Activated CD4-positive, alpha-beta T cell treated with anti-CD3 and anti-CD28 coated beads, Interleukin-2, Interleukin-6, amounts not matched to agents 100 ng/mL and 50 ng/mL, durations not matched to agents 16 hours and 8 hours (primary cell): ENCODE data around the gene PTPRG.

Experiments used
- DNase-seq: peaks from one replicate; pipeline ENCODE4 v3.0.0-alpha.2; 2020

The PTPRG gene

GRCh38 chr3:61563313-61564271 lies 2.2 kb downstream of the PTPRG start:
- no peak for DNase-seq

GRCh38 chr3:61564395-61565059 lies 3.2 kb downstream of the PTPRG start:
- DNase-seq = peak; percentile 32

DNA sequence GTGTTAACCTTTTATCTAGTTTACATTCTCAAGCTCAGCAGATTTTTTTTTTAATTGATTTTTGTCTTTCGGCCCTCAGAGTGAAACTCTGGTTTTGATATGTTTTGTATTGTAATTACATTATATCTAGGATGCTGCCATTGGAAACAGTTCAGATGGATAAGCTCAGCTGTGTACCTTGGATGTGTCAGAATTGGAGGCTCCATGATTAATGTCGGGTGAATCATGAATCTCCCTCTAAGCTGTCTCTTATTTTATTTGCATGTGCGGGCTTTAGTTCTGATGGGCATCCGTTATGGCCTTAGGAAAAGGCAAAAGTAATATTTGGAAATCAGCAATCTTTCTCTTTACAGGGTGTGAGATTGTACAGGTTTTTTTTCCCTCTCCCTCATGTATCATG lies 4.2 kb downstream of the PTPRG start:
- no peak for DNase-seq

DNA sequence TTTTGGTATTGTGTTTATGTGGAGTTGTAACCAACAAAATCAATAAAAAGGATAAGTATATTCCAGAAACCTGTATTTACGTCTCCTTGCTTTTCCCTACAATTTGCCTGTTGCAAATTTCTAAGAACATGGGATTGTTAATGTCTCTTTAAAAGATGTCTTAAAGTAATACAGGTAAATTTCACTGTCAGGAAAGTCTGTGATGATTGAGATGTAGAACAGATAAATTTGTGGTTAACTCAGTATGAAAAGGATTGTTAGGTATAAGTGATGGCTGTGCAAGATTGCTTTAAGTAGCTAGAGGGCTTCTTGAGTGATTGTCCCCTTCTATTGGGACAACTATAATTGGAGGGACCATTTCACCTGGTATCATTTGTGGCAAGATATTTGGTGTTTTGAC lies 6.8 kb downstream of the PTPRG start:
- no peak for DNase-seq

DNA sequence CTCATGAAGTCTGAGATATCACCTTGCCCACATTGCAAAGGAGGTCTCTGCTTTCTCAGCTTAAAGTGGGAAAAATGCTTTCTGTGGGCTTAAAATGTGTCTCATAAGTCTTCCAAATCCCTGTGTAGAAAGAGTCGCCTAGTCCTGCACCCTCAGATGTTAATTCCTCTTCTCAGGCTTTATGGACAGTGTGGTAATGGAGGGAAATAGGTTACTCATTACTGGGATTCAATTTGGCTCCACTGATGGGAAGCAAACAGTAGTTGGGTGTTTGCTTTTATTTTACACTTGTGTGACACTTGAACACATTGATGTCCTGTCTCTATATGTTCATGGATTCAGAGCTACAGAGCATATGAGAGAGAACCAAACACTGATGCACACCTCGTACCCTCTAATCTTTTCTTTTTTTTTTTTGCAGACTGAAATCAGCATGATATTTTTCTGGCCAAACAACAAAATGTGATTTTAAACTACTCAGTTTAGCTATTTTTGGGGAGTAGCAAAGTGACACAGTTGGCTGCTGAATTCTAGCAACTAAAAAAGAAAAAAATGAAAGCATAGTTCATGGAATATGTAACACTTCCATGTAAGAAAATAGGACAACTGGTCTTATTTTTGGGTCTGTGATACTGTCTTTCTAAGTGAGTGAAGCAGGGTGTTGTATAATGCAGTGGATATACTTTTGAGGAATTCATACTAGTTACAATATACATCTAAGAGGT lies 8.6 kb downstream of the PTPRG start:
- no peak for DNase-seq

GRCh38 chr3:61570813-61571212 lies 9.4 kb downstream of the PTPRG start:
- no peak for DNase-seq

DNA sequence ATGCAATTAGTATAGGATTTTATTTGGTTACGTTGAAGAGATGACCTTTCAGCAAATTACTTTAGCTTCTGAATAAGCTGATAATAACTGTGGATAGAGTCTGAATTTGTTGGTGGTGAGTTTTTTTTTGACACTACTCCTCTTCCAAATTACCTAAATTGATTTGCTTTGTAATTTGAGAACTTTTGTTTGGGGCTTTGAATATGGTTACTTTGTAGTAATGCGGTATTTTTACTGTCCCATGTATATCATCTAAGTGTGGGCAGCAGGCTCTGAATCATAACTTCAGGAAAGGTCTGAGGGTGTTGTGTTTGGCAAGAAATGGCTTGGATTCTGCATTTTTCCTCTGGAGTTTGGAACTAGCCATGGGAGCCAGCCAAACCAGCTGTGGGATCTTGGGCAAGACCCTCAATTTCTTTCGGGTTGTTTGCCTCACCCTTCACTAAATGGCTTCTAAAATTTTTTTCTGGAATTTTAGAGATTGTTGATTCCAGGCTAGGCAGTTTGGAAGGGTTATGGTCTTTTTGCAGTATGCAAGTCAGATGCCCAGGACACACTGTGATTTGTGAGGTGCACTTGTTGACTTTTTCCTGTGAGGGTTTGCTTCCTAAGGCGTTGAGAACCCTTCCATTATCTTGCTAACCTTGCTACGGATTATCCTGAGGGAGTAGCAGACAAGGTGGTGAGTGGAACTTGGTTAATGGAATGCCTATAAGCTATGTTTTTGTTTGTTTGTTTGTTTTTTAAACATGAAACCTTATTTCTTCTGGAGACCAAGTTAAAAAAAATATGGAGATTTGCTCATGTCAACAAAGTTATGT lies 10.4 kb downstream of the PTPRG start:
- DNase-seq = no peak

DNA sequence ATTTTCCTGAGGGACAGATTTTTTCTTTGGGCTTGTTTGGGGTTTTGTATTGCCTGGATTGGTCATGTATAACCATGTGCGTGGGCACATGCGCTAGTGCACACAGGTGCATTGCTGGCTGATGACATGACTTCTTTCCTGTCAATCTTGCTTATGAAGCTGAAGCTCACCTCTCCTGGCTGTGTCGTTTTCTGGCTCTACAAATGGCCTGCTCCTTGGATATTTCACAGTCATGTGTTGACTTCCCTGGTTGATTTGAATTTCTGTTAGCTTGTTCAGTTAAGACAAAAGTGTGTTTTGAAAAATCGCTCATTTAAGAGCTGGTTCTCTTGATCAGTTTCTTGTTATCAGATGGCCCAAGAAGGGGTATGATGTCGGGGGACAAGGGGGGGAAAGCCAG lies 11.5 kb downstream of the PTPRG start:
- DNase-seq = no peak

DNA sequence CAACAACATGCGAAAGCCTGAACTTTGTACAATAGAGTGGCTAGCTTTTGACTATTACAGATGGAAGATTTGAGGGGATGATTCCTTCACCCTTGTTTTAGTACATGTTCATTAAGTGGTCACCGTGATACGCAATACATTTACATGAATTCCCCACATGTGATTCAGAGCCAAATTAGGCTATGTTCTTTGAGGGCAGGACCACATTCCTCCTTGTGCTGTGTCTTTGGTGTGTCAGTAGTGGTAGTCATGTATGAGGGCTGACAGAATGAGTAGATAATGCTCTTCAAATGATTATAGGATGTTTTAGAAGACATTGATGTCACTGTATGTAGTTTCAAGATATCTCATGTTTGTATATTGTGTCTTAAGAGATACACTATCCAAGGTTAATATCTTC lies 12.1 kb downstream of the PTPRG start:
- no peak for DNase-seq

DNA sequence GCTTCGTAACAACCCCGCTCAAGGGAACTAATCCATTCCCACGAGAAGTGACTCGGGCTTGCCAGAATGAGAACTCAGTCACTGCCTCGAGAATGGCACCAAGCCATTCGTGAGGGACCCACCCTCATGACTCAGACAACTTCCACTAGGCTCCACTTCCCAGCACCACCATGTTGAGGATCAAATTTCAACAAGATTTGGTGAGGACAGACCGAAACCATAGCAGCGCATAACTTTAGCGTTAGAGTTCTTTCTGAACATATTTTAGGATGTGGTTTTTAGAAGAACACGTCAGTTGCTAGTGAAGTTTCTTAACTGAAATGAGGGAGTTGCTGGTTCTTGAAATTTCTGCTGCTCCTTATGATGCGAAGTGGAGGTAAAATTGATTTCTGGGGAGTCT lies 13.5 kb downstream of the PTPRG start:
- DNase-seq = no peak

DNA sequence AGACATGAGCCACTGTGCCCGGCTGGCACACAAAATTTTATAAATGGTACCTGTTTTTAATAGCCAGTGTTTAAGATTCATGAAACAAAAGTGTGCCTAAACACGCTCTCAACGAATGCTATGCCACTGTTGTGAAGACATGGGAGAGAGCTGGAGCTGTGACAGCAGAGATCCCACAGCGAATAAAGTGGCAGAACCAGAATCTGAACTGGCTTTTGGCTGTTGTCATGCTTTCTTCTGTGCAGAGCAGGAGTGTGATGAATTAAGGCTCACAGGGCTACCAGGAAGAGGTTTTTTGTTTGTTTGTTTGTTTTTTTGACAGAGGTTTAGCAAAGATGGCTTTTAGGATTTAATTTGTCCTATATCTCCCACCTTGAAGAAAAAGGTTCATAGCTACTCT lies 14.5 kb downstream of the PTPRG start:
- no peak for DNase-seq

GRCh38 chr3:61577760-61578159 lies 16.4 kb downstream of the PTPRG start:
- no peak for DNase-seq

- no peak for DNase-seq
Observed at GRCh38 chr3:61578667-61579367, 17.4 kb downstream of the PTPRG start.

- no peak for DNase-seq
Observed at GRCh38 chr3:61579685-61580084, 18.3 kb downstream of the PTPRG start.

- DNase-seq = no peak
Observed at GRCh38 chr3:61580982-61581643, 19.7 kb downstream of the PTPRG start.

- DNase-seq = no peak
Observed at GRCh38 chr3:61582287-61582686, 20.9 kb downstream of the PTPRG start.

DNA sequence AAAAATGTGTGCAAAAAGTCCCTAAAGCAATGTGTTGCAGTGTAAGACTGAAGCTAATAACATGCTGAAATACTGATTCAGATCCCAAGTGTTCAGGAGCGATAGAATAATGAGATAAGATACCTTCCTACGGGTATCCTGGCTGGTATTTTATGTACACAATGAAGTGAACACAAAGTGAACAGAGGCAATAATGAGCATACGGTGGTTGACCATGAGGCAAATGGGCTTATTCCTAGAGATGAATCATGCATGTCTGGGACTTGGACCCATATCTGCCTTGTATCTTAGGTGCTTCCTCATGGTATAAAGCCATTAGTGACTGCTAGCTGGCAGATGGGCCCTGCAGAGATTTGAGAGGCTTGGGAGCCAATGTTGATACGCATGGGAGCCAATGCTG lies 21.5 kb downstream of the PTPRG start:
- DNase-seq = no peak

DNA sequence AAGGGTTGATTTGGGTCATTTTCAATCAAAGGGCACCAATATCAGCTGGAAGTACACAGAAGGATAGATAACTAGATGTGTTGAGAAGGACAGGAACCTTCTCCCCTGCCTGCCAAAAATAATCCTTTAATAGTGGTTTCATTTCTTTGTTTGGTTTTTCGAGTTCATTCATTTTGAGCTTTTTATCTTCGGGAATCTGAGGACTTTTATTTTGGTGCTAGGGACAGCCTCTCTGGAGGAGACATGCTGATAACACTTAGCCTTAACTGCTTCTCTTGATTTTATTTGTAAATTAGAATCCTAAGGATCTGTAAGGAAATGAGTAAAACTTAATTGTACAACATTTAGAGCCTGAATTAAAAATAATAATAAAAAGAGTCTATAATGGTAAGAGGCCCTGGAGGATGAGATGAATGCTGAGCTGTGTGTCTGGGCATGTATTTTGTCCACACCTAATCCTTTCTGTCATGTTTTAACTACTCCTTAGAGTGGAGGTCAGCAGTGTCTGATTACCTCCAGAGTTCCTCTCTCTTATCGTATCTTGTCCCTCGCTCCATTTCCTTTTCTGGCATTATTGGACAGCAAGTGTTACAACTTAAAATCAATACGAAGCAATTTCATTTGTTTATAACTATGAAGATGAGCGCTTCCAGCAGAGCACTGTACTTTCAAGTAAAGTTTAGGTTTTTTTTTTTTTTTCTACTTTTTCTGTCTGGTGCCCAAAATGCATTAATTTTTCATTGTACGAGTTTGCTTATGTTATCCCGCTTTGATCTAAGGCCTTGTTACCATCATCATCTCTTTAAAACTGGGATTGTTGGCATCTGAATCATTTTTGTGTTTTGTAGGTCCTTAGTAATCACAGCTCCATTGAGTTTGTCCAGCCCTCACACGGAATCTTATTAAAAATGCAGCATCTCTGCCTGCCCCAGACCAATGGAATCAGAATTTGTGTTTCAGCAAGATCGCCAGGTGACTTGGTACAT lies 22.8 kb downstream of the PTPRG start:
- no peak for DNase-seq

- no peak for DNase-seq
Observed at GRCh38 chr3:61589856-61590255, 28.5 kb downstream of the PTPRG start.

GRCh38 chr3:61591300-61591699 lies 29.9 kb downstream of the PTPRG start:
- DNase-seq = no peak
